NCI-H187 (cell line): ENCODE measurements around the gene MEI1.
"Not testable (repeated sequence)": the region's sequence is repeated elsewhere in the genome, so short reads cannot be mapped to it uniquely, and the experiment has no call there.

Source experiments
- DNase-seq, 2 experiments: peaks; one replicate each; lab custom pipeline; 2025; lab: John Stamatoyannopoulos, UW

MEI1 gene

DNA sequence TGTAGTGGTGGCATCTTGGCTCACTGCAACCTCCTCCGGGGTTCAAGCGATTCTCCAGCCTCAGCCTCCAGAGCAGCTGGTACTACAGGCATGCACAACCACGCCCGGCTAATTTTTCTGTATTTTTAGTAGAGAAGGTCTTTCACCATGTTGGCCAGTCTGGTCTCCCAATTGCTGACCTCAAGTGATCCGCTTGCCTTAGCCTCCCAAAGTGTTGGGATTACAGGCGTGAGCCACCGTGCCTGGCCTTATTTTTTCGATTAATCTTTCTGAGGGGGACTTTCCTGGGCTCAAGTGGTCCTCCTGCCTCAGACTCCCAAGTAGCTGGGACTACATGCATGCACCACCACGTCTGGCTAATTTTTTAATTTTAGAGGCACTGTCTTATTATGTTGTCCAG, 16.3 kb upstream of the MEI1 start:
- DNase-seq: no peak

DNA sequence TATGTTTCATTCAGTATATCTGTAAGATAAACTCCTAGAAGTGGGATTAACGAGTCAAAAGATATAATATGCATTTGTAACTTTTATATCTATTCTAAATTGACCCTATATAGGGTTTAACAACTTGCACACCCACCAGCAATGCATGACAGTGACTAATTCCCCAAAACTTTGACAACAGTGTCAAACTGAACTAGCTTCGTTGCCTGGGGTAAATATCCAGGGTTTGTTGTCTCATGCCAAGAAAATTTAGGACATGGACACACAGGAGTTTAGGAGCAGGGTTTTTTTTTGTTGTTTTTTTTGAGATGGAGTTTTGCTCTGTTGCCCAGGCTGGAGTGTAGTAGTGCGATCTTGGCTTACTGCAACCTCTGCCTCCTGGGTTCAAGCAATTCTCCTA, 15.7 kb upstream of the MEI1 start:
- DNase-seq: no peak

DNA sequence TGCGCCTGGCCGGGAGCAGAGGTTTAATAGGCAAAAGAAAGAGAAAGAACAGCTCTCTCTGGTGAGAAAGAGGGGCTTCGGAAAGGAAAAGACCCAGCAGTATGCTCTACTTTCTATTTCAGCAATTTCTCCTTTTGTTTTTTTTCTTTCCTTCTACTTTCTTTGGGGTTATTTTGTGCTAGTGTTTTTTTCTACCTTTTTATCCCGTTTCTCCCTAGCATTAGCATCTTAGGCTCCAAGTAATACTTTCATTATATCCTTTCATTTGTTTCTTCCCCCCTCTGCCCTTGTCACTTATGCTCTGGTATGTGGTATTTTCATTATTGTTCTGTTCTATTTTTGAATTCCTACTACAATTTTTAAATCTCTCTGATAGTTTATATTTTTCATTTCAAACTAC, 15.1 kb upstream of the MEI1 start:
- no peak for DNase-seq

DNA sequence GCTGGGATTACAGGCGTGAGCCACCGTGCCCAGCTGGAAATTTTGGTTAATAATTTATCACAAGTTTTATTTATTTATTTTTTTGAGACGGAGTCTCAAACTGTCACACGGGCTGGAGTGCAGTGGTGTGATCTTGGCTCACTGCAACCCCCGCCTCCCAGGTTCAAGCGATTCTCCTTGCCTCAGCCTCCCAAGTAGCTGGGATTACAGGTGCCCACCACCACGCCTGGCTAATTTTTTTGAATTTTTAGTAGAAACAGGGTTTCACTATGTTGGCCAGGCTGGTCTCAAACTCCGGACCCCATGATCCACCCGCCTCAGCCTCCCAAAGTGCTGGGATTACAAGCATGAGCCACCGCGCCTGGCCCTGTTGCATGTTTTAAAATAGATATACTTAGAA, 12.4 kb upstream of the MEI1 start:
- not testable (repeated sequence) for DNase-seq

DNA sequence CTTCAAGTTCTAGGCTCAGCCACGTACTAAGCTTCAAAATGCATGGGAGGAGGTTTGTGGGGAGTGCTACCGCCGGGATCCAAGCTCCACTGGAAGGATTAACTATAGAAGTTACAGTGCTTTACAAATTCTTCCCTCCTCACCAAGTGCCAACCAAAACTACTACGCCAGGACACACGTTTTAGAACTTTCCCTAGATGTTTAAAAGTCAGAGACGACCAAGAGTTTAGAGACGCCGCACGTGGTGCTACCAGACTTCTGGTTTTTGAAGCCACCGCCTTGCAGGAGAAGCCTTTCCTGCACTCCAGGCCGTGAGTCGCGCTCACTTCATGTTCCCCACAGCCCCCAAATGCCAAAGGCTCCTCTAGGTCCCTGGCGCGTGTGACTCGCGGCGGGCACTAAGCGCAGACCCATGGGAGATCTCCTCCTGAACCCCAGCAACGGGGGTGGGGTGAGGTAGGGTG, 11.4 kb upstream of the MEI1 start:
- DNase-seq: no peak

DNA sequence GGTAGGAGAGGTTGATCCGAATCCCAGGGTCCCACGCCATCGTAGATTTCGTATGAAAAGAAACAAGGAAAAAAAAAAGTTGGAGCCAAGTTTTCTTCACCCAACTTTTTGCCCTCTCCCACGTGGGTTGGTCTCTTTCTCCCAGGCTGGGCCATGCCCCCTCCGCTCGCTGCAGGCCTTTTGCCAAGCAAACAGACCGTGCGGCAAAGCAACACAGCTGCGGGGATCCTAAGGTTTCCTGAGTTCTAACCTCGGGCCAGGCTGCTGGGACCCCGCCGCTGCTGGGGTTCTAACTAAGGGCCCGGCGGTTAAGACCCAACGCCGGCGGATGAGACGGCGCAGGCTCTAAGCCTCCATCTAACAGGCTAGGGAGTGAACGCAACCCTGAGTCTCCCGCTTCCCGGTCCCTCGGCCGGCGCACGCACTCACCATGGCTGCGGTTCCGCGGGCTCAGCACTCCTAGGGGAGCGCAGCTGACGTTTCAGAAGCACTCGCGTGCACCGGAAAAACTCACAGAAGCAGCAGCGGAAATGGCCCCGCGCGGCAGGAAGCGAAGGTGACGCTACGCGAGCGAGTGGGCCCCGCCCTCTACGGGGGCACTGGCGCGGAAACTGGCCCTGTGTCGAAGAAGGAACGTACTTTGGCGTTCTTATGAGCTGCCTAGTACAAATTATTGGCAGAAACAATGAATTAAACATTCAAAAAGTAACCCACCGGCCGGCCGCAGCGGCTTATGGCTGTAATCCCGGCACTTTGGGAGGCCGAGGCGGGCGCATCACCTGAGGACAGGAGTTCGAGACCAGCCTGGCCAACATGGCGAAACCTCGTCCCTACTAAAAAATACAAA, 10.7 kb upstream of the MEI1 start, which contains the start of gene SNU13:
Gene SNU13, minus strand, starts transcription at position 503 of the 847 bp plus-strand sequence. Its CDS starts 71 bp downstream, at position 432.
- DNase-seq: peak; percentile 17 to 53

DNA sequence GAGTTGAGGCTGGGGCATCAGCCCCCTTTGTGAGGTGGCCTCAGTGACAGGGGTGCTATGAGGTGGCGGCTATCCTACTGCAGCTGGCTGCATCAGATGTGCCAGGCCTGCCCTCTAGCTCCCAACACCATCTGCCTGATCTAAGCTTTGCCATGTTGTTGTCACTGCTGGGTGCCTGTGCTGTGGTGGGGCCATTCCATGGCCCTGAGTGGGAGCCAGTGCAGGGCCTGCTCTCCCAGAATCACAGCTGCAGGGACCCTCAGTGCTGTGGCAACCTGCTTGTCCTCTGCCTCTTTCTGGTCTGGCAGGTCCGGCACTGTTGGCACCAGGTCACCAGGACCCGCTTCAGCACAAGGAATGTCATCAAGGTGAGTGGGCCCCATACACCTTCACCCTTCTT, 8.8 kb upstream of the MEI1 start:
- DNase-seq: no peak

DNA sequence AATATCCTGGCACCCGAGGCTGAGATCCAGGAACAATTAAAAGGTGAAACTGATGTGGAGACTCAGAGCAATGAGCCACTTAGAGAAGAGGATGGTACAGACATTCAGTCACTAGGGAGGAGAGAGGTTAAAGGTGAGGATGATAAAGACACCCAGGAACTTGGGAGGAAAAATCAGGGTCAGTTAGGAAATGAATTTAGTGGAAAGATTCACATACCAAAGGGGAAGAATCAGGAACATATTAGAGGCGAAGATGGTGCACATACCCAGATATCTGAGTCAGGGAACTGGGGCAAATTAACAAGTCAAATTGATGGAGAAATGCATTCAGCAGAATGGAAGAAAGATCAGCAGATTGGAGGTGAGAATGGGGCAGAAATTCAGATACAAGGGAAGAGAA, 4.1 kb upstream of the MEI1 start:
- no peak for DNase-seq

DNA sequence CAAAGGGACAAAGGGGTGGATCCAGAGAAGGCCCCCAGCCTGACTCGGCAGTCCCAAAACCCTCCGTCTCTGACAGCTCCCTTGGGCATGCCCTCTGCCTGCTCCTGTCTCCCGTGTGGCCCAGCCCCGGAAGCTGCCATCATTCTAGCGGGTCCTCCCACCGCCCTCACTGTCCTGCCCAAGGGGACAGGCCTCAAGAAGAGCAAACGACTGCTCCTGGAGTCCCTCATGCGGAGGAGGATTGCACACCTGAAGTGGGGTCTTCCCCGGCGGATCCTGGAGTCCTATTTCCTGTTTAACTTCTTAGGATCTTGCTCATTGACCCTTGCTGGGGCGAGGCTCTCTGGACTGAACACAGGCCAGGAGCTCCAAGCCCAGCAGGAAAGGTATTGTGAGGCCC, 2.6 kb upstream of the MEI1 start:
- DNase-seq: no peak

DNA sequence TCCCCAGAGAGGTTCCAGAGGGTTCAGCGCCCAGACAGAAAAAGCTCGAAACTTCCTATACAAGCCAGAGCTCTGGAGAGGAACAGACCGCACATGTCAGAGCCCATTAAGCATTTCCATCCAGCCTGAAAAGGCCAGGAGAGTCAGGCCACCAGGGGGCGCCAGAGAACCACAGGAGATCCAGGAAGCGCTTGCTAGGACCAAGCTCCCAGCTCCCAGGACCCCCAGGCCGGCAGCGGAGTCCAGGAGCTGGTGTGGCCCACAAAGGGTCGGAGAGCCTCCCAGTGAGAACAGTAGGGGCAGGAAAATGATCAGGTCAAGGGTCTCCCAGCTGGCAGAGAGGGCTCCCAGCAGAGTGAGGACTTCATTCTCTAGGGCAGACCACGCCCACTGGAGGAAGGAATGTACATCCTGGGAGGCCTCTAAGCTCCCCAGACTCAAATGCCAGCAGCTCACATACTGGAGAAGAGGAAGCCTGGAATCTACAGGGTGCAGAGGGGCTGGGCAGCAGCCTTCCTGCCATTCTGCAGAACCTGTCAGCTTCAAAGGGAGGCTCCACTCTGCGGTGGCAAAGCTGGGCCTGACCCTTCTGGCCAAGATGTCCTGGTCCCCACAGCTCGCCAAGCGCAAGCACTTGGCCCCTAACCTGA, 2.1 kb upstream of the MEI1 start:
- DNase-seq: peak; percentile 43 to 53

DNA sequence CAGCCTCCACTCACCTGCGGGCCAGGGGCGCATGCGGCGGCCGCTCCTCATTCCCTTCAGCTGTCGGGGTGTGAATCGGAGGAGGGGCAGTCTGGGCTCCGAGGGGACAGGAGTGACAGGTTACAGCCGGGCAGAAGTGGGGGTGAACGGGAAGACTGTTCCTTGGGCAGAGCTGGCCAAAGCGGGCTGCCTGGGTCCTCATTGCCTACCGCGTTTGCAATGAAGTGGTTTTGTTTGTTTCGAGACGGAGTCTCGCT, 733 bp downstream of the MEI1 start:
- DNase-seq: no peak

DNA sequence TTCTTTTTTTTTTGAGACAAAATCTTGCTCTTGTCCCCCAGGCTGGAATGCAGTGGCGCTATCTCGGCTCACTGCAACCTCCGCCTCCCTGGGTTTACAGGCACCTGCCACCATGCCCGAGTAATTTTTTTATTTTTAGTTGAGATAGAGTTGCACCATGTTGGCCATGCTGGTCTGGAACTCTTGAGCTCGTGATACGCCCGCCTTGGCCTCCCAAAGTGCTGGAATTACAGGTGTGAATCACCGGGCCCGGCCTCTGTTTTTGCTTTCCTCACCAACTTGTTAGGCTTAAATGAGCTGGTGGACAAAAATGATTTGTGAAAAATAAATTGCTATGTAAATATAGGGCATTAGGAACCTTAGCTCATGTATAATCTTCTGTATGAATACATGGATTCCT, 3.5 kb downstream of the MEI1 start:
- no peak for DNase-seq

DNA sequence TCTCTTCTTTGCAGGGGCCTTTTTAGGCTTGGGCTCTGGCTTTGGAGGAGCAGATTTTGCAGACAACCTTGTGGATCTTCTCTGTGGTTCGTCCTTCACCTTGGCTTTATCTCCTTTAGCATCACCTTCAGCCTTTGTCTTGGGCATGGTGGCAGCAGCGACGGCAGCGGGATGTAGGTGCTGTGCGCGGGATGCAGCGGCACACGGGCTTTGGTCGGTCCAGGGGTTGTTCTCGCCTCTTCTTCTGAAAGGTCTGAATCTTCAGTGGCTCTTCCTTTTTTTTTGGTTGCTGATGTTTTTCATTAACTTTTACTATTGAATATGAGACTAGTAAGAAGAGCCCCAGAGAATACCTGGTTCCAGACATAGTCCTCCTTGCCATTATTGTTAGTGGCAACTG, 10.0 kb downstream of the MEI1 start:
- DNase-seq: no peak

DNA sequence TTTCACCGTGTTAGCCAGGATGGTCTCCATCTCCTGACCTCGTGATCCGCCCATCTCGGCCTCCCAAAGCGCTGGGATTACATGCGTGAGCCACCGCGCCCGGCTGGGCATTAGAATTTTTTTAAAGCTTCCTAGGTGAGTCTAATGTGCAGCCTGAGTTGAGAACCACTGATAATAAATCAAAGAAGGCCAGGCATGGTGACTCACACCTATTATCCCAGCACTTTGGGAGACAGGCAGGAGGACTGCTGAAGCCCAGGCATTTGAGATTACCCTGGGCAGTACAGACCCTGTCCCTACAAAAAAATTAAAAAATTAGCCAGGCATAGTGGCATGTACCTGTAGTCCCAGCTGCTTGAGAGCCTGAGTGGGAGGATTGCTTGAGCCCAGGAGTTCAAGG, 13.7 kb downstream of the MEI1 start:
- DNase-seq: no peak

DNA sequence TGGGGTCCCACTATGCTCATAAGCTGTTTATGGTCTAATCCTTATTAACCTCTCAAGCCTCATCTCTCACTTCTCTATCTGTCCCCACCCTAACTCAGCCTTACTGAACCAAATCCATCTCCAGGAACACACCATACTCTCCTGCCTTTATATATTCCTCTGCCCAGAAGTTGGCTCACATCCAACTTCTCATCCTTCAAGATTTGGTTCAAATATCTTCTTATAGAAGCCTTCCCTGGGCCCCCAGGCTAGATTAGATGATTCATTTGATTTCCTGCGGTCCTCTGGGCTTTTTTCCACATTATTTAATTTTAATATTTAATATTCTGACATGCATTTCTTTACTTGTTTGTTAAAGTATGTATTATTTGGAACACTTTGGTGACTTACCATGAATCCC, 23.2 kb downstream of the MEI1 start:
- no peak for DNase-seq

DNA sequence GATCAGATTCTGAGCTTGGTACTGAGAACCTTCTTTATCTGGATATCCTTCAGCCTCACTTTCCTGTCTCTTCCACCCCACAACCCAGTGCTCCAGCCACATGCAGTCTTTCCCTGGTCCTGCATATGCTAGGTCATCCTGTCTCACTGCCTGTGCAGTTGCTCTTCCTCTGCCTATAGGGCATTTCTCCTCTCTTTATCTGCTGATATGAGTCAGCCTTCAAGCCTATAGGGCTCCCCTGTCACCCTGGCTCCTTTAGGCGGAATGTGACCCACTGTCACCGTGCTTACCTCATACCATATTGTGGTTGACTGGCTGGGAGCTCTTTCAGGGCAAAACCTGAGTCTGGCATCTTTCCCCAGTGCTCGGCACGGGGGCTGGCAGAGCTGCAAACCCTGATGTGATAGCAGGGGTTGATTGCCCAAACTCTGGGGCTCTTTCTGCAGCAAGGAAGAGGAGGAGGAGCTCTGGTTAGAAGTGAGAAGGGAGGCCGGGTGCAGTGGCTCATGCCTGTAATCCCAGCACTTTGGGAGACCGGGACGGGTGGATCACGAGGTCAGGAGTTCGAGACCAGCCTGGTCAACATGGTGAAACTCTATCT, 26.3 kb downstream of the MEI1 start:
- DNase-seq: no peak

DNA sequence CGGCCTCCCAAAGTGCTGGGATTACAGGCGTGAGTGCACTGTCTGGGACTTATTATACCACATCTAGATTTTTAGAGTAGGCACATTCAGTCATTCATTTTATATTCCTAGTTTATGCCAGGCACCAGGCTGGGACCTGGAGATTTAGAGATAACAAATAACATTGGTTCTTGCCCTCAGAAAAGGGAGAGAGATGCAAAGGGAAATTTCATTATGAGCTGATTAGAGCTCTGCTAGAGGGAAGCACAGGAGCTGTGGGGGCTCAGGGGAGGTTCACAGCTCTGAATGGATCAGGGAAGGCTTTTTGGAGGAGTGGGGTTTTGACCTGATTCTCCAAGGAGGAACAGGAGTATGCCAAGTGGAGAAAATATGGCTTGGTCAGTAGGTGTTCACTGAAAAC, 32.3 kb downstream of the MEI1 start:
- no peak for DNase-seq

DNA sequence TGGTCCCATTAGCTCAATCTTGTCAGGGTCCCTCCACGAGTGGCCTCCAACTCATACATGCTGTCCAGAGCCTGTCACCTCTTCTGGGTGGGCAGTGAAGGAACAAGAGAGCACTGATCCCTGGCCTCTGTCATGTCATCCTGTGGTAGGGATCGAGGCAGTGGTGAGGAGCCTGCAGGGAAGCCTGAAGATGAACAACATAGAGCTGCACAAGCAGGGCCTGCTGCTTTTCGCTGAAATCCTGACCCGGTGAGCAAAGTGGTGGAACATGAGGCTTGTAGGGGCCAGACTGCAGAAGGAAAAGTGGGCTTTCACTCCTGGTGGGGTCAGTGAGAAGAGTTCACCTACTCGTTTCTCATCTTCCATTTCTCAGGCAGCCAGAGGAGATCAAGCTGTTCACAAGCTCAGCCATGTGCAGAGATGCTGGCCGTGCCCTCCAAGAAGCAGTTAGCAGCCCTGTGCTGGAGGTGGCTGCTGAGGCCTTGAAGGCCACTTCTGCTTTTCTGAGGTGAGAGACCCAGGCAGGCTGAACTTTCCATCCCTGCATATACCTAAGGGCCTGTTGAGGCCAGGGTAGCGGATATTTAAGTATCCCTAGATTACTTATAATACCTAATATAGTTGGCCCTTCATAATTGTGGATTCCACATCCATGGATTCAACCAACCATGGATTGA, 32.9 kb downstream of the MEI1 start:
- no peak for DNase-seq

DNA sequence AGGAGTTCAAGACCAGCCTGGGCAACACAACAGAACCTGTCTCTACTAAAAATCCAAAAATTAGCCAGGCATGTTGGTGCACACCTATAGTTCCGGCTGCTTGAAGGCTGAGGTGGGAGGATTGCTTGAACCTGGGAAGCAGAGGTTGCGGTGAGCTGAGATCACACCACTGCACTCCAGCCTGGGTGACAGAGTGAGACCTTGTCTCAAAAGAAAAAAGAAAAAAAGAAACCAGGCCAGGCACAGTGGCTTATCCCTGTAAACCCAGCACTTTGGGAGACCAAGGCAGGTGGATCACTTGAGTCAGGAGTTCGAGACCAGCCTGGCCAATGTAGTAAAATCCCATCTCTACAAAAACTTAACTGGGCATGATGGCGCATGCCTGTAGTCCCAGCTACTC, 33.9 kb downstream of the MEI1 start:
- DNase-seq: not testable (repeated sequence)

DNA sequence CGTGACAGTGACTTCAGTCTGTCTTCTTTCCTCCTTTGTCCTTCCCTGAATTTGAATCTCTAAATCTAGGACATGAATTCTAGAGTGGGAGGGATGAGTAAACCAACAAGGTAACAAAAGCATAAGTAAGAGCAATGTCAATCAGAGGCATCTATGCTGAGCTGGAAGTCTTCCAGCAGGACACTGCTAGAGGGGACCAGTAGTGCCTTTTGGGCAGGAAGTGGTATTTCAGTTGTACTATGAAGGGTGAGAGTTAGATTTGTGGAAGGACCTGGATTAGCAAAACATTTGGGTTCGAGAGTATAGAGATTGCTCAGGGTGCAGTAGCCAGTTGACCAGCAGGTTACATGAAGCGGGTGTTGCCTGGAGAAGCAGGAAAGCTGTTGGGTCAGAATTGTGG, 40.3 kb downstream of the MEI1 start:
- no peak for DNase-seq

DNA sequence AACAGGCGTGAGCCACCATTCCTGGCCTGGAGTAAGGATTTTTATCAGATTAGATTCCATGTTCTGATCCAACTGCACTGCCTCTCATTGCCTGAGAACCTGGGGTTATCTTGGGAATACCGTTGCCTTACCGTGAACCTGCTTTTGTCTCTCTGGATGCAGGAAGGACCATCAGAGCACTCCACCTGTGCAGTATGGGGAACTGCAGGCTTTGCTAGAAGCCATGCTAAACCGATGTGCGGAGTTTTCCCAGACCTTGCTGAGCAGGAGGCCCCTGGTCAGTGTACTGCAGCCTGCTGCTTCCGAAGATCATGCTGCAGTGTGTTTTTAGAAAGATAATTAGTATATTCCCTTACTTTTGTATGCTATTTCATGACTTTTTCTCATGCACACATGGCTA, 43.6 kb downstream of the MEI1 start:
- no peak for DNase-seq

DNA sequence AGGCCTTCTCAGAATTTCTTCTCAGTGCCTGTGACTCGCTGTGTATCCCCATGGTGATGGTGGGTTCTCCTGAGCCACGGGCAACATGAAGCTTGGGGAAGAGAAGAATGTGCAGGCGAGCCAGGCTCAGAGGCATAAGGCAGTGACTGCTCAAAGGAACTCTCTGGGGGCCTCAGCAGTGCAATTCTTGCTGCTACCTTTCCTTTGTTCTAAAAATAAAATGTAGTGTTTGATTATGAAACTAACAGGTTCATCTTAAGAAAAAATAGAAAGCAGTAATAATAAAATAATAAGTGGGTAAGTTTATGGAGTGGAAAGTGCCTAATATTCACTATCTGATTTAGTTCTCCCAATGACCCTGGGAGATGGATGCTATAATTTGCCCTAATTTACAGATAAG, 46.7 kb downstream of the MEI1 start:
- no peak for DNase-seq
